CD4-positive, alpha-beta T cell treated with Interleukin-15 for 4 hours (primary cell): ENCODE measurements around the gene CENPP.

ENCODE experiments used
- DNase-seq: peaks from one replicate; pipeline ENCODE4 v3.0.0-alpha.2; 2020; ENCODE audit warnings: low spot score

Gene CENPP

GRCh38 chr9:92508018-92508820 is 182.5 kb downstream of the CENPP start:
- DNase-seq: no peak

GRCh38 chr9:92509050-92509449 is 183.3 kb downstream of the CENPP start:
- no peak for DNase-seq

DNA sequence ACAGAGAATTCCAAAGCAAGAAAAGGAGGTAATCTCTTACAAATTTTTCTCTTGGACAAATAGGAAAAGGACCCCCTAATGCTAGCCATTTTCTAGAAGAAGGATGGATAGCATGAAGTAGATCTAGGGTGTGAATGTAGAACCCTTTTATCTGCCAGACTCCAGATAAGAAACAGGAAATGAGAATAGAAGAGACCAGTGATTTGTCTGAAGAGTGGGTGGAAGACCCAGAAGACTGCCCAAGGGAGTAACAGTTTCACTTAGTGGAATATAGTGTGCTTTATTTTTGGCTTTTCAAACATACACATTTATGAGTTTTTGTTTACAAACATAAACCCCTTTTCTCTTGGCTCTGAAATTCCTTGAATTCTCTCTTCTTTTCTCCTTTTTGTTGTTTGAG is 185.0 kb downstream of the CENPP start:
- no peak for DNase-seq

DNA sequence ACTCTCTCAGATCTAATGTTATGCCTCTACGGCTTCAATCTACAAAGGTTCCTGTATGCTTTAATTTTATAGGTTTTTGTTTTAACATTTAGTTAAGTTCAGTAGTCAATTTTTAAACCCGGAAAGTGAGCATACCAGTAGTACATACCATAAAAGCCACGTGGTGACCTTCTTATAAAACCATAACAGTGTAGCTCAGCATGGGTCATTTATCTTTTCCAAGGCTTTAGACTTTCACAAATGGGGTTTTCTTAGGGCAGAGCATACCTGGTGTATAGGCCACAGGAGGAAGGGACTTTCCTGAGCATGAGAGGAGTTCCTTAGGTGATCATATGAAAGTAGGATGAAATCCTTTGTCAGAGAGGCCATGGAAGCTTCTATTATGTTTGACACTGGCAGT is 186.9 kb downstream of the CENPP start:
- no peak for DNase-seq

GRCh38 chr9:92513349-92513748 is 187.6 kb downstream of the CENPP start:
- no peak for DNase-seq

- DNase-seq: no peak
Measured at GRCh38 chr9:92514635-92515034, 188.9 kb downstream of the CENPP start.

DNA sequence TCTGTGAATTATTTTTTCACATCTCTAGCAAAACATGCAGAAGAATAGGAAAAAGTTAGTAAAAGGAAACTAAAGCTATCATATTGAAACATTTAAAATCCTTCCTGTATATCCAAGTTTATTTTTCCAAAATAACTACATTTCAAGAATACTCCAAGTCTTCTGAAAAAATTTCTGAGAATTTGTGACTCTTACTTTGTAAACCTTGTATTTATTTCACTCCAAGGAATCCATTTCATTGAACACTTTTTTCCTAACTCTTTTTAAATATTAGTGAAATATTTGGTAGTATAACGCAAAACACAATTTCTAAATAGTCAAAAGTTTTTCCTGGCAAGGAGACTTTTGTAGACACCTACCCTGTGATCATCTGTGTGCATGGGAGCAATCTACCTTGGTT is 190.8 kb downstream of the CENPP start:
- DNase-seq: no peak

- DNase-seq: no peak
Measured at GRCh38 chr9:92517046-92517445, 191.3 kb downstream of the CENPP start.

GRCh38 chr9:92518199-92518598 is 192.4 kb downstream of the CENPP start:
- no peak for DNase-seq

DNA sequence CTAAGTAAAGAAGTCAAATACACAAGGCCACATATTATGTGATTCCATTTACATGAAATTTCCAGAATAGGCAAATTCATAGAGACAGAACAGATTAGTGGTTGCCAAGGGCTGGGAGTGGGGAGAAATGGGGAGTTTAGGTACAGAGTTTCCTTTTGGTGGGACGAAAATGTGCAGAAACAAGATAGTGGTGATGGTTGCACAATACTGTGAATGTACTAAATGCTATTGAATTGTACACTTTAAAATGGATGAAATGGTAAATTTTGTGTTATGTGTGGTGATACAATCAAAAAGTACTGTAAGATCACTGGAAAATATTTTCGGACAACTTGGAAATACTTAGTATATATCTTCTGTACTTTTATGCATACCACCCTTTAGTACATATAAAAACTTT is 195.1 kb downstream of the CENPP start:
- DNase-seq: no peak

- DNase-seq: no peak
Measured at GRCh38 chr9:92522983-92523970, 197.5 kb downstream of the CENPP start.

DNA sequence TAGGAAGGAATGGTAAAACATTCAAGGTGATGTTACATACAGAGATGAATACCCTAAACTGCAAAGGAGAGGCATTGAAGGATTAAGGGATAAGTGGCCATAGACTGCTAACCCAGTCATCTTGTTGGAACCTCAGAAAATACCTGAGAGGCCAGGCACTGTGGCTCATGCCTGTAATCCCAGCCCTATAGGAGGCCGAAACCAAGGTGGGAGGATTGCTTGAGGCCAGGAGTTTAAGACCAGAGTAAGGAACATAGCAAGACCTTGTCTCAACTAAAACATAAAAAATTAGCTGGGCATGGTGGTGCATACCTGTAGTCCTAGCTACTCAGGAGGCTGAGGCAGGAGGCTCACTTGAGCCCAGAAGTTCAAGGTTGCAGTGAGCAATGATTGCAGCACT is 199.1 kb downstream of the CENPP start:
- DNase-seq: no peak

DNA sequence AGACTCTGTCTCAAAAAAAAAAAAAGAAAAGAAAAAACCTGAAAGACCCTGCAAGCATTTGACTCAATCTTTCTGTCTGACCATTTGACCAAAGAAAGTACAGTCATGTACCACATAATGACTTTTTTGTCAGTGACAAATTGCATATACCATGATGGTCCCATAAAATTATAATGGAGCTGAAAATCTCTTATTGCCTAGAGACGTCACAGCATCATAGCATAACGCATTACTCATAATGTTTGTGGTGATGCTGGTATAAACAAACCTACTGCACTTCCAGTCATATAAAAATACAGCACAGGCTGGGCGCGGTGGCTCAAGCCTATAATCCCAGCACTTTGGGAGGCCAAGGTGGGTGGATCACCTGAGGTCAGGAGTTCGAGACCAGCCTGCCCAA is 199.6 kb downstream of the CENPP start:
- no peak for DNase-seq

- no peak for DNase-seq
Measured at GRCh38 chr9:92527291-92527828, 201.6 kb downstream of the CENPP start.

DNA sequence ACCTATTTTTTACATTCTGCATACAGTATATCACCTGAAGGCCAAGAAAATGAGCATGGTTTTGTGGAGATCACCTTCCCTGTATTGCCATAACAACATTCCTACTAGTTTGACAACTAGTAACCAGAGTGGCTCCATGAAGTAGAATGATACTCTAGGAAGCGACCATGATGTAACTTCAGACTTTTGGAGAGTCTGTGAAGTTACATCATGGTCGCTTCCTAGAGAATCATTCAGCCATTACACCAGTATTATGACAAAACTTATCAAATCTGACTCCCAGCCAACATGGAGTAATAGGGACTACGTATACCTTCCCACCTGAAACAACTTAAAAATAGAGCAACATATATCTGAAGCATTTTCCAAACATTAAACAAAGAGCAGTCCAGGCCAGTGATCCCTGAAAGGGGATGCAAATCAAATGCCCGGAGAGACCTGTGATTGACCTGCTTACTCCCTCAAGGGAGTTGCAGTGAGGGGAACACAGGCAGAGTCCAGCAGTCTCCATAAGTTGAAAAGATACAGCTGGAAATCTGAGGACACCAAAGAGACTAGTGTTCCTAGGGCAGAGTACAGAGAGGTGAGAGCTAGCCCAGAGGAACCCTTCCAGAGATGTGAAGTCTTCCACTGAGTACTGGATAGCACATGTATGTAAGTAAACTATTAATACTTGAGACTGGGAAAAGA is 202.2 kb downstream of the CENPP start:
- no peak for DNase-seq

- no peak for DNase-seq
Measured at GRCh38 chr9:92528522-92528849, 202.7 kb downstream of the CENPP start.

- no peak for DNase-seq
Measured at GRCh38 chr9:92529124-92529523, 203.4 kb downstream of the CENPP start.

- DNase-seq: no peak
Measured at GRCh38 chr9:92530893-92531292, 205.1 kb downstream of the CENPP start.

- no peak for DNase-seq
Measured at GRCh38 chr9:92534204-92534603, 208.5 kb downstream of the CENPP start.

GRCh38 chr9:92534674-92535073 is 208.9 kb downstream of the CENPP start:
- no peak for DNase-seq

DNA sequence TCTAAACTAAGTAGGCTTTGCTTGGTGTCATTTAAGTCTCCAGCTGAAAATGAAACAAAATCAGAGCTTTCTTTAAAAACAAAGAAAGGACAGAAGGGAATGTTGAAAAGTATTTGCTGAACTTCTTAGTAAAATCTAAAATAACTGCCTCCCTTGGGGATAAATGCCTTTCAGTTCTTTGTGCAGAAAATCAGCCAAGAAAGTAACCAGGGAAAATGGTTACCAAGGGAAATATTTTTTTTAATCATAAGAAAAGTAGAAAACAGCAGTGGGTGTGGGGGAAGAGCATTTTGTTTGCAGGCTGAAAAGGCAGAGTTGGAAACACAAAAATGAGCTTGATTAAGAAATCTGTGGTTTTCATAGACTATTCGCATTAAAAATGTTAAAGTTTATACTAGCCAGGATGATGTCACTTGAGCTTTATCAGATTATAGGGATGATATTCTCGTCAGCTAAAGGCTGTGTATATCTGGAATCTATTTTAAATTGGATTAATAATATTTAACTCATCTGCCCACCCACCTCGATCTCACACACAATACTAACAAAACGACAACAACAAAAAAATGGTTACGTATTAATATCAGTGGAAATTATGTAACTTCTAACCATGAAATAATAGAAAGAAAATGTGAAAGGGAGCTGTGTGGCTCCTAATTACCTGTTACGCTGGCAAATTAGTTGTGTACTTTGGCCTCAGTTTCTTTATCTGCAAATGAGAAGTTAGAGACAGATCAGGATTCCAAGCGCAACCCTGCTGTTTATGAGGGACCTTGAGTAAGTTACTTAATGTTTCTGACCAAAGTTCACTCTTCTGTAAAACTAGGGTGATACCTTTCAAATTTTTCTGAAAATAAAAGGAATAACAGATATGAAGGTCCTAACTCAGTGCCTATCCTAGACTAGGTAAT is 210.4 kb downstream of the CENPP start, which contains the start of gene ECM2:
Gene ECM2, minus strand, starts transcription at position 51 of the 911 bp plus-strand sequence. CDS start 13,124 bp downstream, outside the sequence.
- no peak for DNase-seq
